Measurements from ENCODE around the gene ECE2. TPM values are rescaled to one million over a fixed set of nuclear protein-coding genes. Genes with fewer than 3 reads are reported as not detected.

The ECE2 gene
- total RNA-seq, 1 experiment from 2014 or later: not detected

DNA sequence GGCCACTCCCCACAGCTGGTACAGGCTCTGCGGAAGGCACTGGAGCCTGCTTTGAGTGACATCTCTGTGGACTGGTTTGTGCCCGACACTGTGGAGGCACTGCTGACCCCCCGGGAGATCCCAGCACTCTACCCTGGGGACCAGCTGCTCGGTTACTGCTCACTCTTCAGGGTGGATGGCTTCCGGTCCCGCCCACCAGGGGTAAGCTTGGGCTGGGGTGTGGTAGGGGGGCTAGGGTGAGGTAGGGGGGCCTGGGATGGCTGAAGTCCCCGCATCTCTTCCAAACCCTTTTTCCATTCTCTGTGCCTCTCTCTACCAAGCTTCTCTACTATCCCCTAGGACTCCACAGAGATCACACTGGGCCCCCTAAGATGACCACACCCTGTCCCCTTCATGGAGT is 38.6 kb upstream of the ECE2 start:
- ChIA-PET CTCF (interaction anchor here (0.7 to 4.0 kb wide), 4 partner anchors 10 to 343 kb away, joined by 3 to 25 read pairs (median 4); partner anchors contain the start of gene EEF1AKMT4), POLR2A (no interaction called here)
- H3K27ac Mint-ChIP-seq (ENCODE audit: low read depth, unreplicated experiment): no peak overlapping the region
- no peak for DNase-seq (ENCODE audit: unreplicated experiment)
- H3K9me3 Mint-ChIP-seq (ENCODE audit: unreplicated experiment): no peaks in the 10 kb centered on the region
- H3K4me3 Mint-ChIP-seq (ENCODE audit: unreplicated experiment): no peak overlapping the region
- TF ChIP-seq, protein P1, sequence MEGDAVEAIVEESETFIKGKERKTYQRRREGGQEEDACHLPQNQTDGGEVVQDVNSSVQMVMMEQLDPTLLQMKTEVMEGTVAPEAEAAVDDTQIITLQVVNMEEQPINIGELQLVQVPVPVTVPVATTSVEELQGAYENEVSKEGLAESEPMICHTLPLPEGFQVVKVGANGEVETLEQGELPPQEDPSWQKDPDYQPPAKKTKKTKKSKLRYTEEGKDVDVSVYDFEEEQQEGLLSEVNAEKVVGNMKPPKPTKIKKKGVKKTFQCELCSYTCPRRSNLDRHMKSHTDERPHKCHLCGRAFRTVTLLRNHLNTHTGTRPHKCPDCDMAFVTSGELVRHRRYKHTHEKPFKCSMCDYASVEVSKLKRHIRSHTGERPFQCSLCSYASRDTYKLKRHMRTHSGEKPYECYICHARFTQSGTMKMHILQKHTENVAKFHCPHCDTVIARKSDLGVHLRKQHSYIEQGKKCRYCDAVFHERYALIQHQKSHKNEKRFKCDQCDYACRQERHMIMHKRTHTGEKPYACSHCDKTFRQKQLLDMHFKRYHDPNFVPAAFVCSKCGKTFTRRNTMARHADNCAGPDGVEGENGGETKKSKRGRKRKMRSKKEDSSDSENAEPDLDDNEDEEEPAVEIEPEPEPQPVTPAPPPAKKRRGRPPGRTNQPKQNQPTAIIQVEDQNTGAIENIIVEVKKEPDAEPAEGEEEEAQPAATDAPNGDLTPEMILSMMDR (IDR thresholded peaks at IDR 0.05; ENCODE audit: unreplicated experiment): no peak
- no peaks in the 10 kb centered on the region for H3K36me3 Mint-ChIP-seq (ENCODE audit: insufficient read depth, unreplicated experiment)
- no peaks in the 10 kb centered on the region for H3K27me3 Mint-ChIP-seq (ENCODE audit: insufficient read depth, unreplicated experiment)
- peaks cover 6% of the 10 kb centered on the region for H3K4me1 Mint-ChIP-seq (ENCODE audit: insufficient read depth, unreplicated experiment)
- intact Hi-C loops (cut with micrococcal nuclease): no loop called here
- no TSS peak for BruUV-seq (replicated peaks)

DNA sequence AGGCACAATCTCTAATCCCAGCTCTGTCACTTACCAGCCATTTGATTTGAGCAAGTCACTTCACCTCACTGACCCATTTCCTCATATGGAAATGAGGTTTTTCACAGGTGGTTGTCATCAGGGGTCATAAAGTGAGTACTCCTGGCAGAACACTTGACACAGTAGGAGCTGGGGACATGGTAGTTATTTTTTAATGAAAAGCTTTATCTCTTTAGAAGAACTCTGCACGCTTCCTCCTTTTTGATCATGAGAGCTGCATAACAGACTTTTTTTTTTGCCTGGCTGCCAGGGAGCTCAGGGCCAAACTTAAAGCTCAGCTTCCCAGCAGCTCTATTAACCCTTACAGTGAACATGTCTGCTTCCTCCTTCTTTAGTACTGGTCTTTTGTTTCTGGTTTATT is 38.0 kb upstream of the ECE2 start:
- ChIA-PET CTCF (interaction anchor here (0.5 to 4.0 kb wide), 7 partner anchors 11 to 344 kb away, joined by 3 to 25 read pairs (median 3); partner anchors contain the start of gene EEF1AKMT4), POLR2A (no interaction called here)
- Mint-ChIP-seq H3K4me1 (ENCODE audit: insufficient read depth, unreplicated experiment) (peaks cover 6% of the 10 kb centered on the region), H3K27ac (ENCODE audit: low read depth, unreplicated experiment) (no peak overlapping the region), H3K9me3 (ENCODE audit: unreplicated experiment) (no peaks in the 10 kb centered on the region), H3K36me3 (ENCODE audit: insufficient read depth, unreplicated experiment) (no peaks in the 10 kb centered on the region), H3K4me3 (ENCODE audit: unreplicated experiment) (no peak overlapping the region), H3K27me3 (ENCODE audit: insufficient read depth, unreplicated experiment) (no peaks in the 10 kb centered on the region)
- no peak for DNase-seq (ENCODE audit: unreplicated experiment)
- TF ChIP-seq, protein P1 (IDR thresholded peaks at IDR 0.05; ENCODE audit: unreplicated experiment): no peak
- BruUV-seq (replicated peaks): no TSS peak
- intact Hi-C loops (cut with micrococcal nuclease): no loop called here

DNA sequence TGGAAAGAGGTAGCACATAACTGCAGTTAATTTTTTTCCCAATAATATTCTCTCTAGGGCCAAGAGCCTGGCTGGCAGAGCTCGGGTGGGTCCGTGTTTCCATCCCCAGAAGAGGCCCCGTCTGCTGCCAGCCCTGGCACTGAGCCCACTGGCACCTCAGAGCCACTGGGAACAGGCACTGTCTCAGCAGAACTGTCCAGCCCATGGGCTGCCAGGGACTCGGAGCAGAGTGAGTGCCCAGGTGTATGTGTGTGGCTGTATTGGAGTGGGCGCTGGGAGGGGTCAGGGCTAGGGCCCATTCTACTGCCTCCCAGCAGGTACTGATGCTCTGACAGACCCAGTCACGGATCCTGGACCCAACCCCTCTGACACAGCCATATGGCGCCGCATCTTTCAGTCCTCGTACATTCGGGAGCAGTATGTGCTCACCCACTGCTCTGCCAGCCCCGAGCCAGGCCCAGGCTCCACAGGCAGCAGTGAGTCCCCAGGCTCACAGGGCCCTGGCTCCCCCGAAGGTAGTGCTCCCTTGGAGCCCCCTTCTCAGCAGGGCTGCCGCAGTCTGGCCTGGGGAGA is 37.5 kb upstream of the ECE2 start:
- ChIA-PET POLR2A (no interaction called here), CTCF (interaction anchor here (0.5 to 4.0 kb wide), 7 partner anchors 11 to 54 kb away, joined by 3 to 25 read pairs (median 3); partner anchors contain the start of gene EEF1AKMT4)
- H3K27me3 Mint-ChIP-seq (ENCODE audit: insufficient read depth, unreplicated experiment): no peaks in the 10 kb centered on the region
- H3K36me3 Mint-ChIP-seq (ENCODE audit: insufficient read depth, unreplicated experiment): peaks cover under 1% of the 10 kb centered on the region
- no TSS peak for BruUV-seq (replicated peaks)
- H3K4me1 Mint-ChIP-seq (ENCODE audit: insufficient read depth, unreplicated experiment): peaks cover 6% of the 10 kb centered on the region
- H3K4me3 Mint-ChIP-seq (ENCODE audit: unreplicated experiment): no peak overlapping the region
- DNase-seq (ENCODE audit: unreplicated experiment): no peak
- H3K27ac Mint-ChIP-seq (ENCODE audit: low read depth, unreplicated experiment): no peak overlapping the region
- intact Hi-C loops (cut with micrococcal nuclease): no loop called here
- TF ChIP-seq, protein P1 (IDR thresholded peaks at IDR 0.05; ENCODE audit: unreplicated experiment): no peak
- H3K9me3 Mint-ChIP-seq (ENCODE audit: unreplicated experiment): no peaks in the 10 kb centered on the region

DNA sequence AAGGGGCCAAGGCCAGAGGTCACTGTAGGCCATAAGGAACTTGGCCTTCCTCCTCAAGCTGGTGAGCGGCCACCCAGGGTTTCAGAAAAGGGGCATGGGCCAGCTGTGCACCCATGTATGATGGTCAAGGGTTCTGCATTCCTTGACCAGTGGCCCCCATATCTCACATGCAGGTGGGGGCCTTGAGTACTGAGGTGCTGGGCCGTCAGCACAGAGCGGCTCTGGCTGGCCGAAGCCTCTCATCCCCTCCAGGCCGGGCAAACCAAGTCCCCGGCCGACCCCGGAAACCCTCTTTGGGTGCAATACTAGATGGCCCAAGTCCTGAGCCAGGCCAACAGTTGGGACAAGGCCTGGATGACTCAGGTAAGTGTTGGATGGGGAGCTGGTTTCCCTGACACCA is 36.6 kb upstream of the ECE2 start:
- no peak overlapping the region for H3K27ac Mint-ChIP-seq (ENCODE audit: low read depth, unreplicated experiment)
- no TSS peak for BruUV-seq (replicated peaks)
- H3K4me3 Mint-ChIP-seq (ENCODE audit: unreplicated experiment): no peak overlapping the region
- CTCF ChIA-PET: interaction anchor here (0.6 to 4.0 kb wide), 4 partner anchors 12 to 59 kb away, joined by 3 to 25 read pairs (median 3); no protein-coding TSS in a partner anchor
- POLR2A ChIA-PET: no interaction called here
- H3K27me3 Mint-ChIP-seq (ENCODE audit: insufficient read depth, unreplicated experiment): no peaks in the 10 kb centered on the region
- H3K36me3 Mint-ChIP-seq (ENCODE audit: insufficient read depth, unreplicated experiment): peaks cover 9% of the 10 kb centered on the region
- no peaks in the 10 kb centered on the region for H3K9me3 Mint-ChIP-seq (ENCODE audit: unreplicated experiment)
- TF ChIP-seq, protein P1 (IDR thresholded peaks at IDR 0.05; ENCODE audit: unreplicated experiment): no peak
- peaks cover 3% of the 10 kb centered on the region for H3K4me1 Mint-ChIP-seq (ENCODE audit: insufficient read depth, unreplicated experiment)
- intact Hi-C loops (cut with micrococcal nuclease): no loop called here
- no peak for DNase-seq (ENCODE audit: unreplicated experiment)
